ENCODE measurements around the gene WDR33.
A peak's percentile ranks its signal among the peaks of the same experiment; 100 is the strongest.

WDR33 gene

GRCh38 chr2:127715778-127716449 is 95.1 kb downstream of the WDR33 start:
- no peak for DNase-seq

- no peak for DNase-seq
Observed at GRCh38 chr2:127713562-127713961, 97.4 kb downstream of the WDR33 start.

GRCh38 chr2:127712999-127713398 is 98.0 kb downstream of the WDR33 start:
- DNase-seq, result no peak

GRCh38 chr2:127709336-127709735 is 101.6 kb downstream of the WDR33 start:
- DNase-seq, result no peak

GRCh38 chr2:127707890-127708648 is 102.9 kb downstream of the WDR33 start:
- no peak for DNase-seq

GRCh38 chr2:127706215-127706990 is 104.6 kb downstream of the WDR33 start:
- DNase-seq, result no peak

- no peak for DNase-seq
Observed at GRCh38 chr2:127705391-127706065, 105.4 kb downstream of the WDR33 start.

GRCh38 chr2:127704641-127705390 is 106.2 kb downstream of the WDR33 start:
- DNase-seq, result no peak

- DNase-seq, result no peak
Observed at GRCh38 chr2:127703282-127703681, 107.7 kb downstream of the WDR33 start.

GRCh38 chr2:127702395-127703009 is 108.5 kb downstream of the WDR33 start:
- DNase-seq, result no peak

- DNase-seq, result peak; percentile 81
Observed at GRCh38 chr2:127701651-127702394, 109.1 kb downstream of the WDR33 start.

GRCh38 chr2:127701193-127701650 is 109.7 kb downstream of the WDR33 start, which contains the start of gene SFT2D3:
SFT2D3 (plus strand) TSS chr2:127701497; CDS start chr2:127701529, 32 bp downstream.
- peak; percentile 91 for DNase-seq

GRCh38 chr2:127700527-127701192 is 110.3 kb downstream of the WDR33 start:
- DNase-seq, result peak; percentile 16

- DNase-seq, result no peak
Observed at GRCh38 chr2:127698553-127699355, 112.2 kb downstream of the WDR33 start.

- DNase-seq, result no peak
Observed at GRCh38 chr2:127697482-127698180, 113.3 kb downstream of the WDR33 start.

GRCh38 chr2:127695491-127696472 is 115.2 kb downstream of the WDR33 start:
- DNase-seq, result peak; percentile 35

- DNase-seq, result no peak
Observed at GRCh38 chr2:127694986-127695385, 116.0 kb downstream of the WDR33 start.
